HL-60 (cell line): ENCODE results near the gene TBC1D5.
A peak's percentile ranks its signal among the peaks of the same experiment; 100 is the strongest.

ENCODE experiments used
- DNase-seq, 2 experiments: peaks; one replicate each; pipeline ENCODE4 v3.0.0-alpha.2; 2010 to 2020; ENCODE audit warnings: low read depth in 1 of 2, low spot score in 1 of 2
- H3K27ac ChIP-seq: fragments of 250-450 bp; sonication (Bioruptor Pico); replicated peaks from 2 replicates; pipeline ENCODE4 v1.5.1; 2020; ENCODE audit warnings: mild to moderate bottlenecking, moderate library complexity
- H3K27me3 ChIP-seq: fragments of 250-450 bp; sonication (Bioruptor Pico); 2 replicates; pipeline ENCODE4 v1.5.1; 2021; ENCODE audit warnings: mild to moderate bottlenecking, moderate library complexity; ENCODE audit not compliant: insufficient read depth, poor library complexity, severe bottlenecking
- H3K4me3 ChIP-seq: replicated peaks from 2 replicates; pipeline ENCODE4 v1.5.1; 2011; ENCODE audit warnings: mild to moderate bottlenecking, control low read depth, low read length; ENCODE audit not compliant: insufficient read depth
- GABPA ChIP-seq: IDR thresholded peaks from 2 replicates; pipeline ENCODE4 v1.6.1; 2012; ENCODE audit warnings: low read depth
- POLR2AphosphoS5 ChIP-seq: IDR thresholded peaks from 2 replicates; pipeline ENCODE4 v1.6.1; 2012; ENCODE audit warnings: low read depth
- REST ChIP-seq: IDR thresholded peaks from 2 replicates; pipeline ENCODE4 v1.6.1; 2012; ENCODE audit warnings: low read depth; ENCODE audit not compliant: insufficient replicate concordance
- SPI1 ChIP-seq: IDR thresholded peaks from 2 replicates; pipeline ENCODE4 v1.6.1; 2012; ENCODE audit warnings: low read depth, mild to moderate bottlenecking, borderline replicate concordance
- TF ChIP-seq, protein P1 (sequence below): IDR thresholded peaks from one replicate; pipeline ENCODE4 v1.5.1; 2011; ENCODE audit warnings: low read length, control low read depth, inconsistent platforms; ENCODE audit not compliant: insufficient read depth

The TBC1D5 gene

GRCh38 chr3:17747174-17747889, 4.9 kb upstream of the TBC1D5 start:
- Histone ChIP-seq H3K4me3 (no peak overlapping the region), H3K27ac (peak overlapping the region; percentile 67), H3K27me3 (no peaks in the 10 kb centered on the region)
- TF ChIP-seq, protein P1, sequence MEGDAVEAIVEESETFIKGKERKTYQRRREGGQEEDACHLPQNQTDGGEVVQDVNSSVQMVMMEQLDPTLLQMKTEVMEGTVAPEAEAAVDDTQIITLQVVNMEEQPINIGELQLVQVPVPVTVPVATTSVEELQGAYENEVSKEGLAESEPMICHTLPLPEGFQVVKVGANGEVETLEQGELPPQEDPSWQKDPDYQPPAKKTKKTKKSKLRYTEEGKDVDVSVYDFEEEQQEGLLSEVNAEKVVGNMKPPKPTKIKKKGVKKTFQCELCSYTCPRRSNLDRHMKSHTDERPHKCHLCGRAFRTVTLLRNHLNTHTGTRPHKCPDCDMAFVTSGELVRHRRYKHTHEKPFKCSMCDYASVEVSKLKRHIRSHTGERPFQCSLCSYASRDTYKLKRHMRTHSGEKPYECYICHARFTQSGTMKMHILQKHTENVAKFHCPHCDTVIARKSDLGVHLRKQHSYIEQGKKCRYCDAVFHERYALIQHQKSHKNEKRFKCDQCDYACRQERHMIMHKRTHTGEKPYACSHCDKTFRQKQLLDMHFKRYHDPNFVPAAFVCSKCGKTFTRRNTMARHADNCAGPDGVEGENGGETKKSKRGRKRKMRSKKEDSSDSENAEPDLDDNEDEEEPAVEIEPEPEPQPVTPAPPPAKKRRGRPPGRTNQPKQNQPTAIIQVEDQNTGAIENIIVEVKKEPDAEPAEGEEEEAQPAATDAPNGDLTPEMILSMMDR = no peak
- TF ChIP-seq GABPA (peak; percentile 42; the same call in 1 of the 2 replicates), POLR2AphosphoS5 (no peak), SPI1 (peak; percentile 69; the same call in 1 of the 2 replicates), REST (no peak)
- DNase-seq = peak in 1 of 2 experiments; percentile 42

GRCh38 chr3:17745894-17746293, 3.5 kb upstream of the TBC1D5 start:
- no peaks in the 10 kb centered on the region for H3K27me3 ChIP-seq
- TF ChIP-seq SPI1 = no peak
- TF ChIP-seq, protein P1 = no peak
- TF ChIP-seq GABPA = no peak
- no peak for TF ChIP-seq POLR2AphosphoS5
- no peak for TF ChIP-seq REST
- DNase-seq = no peak
- H3K27ac ChIP-seq = no peak overlapping the region
- H3K4me3 ChIP-seq = no peak overlapping the region

DNA sequence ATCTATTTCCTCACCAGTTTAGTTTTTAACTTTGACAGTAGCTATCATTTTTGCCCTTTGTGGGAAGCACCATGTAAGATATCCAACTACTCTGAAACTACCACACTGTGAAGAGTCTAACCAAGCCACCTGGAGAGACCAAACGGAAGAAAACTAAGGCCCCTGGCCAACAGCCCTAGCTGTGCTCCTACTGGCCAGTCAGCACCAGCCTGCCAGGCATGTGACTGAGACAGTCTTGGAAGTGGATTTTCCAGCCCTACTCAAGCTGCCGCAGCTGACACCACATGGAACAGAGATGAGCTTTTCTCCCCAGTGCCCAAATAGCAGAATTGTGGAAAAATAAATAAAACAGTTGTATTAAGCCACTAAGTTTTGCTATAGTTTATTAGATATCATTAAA, 2.9 kb upstream of the TBC1D5 start:
- no peak overlapping the region for H3K4me3 ChIP-seq
- no peak for DNase-seq
- no peaks in the 10 kb centered on the region for H3K27me3 ChIP-seq
- TF ChIP-seq GABPA (no peak), REST (no peak), SPI1 (no peak), POLR2AphosphoS5 (no peak)
- TF ChIP-seq, protein P1 = no peak
- H3K27ac ChIP-seq = no peak overlapping the region
